K562 (cell line): ENCODE results near the gene NECAB3. TPM values are rescaled to one million over a fixed set of nuclear protein-coding genes. Genes with fewer than 3 reads are reported as not detected.

Experiments
- ATF7 ChIP-seq: fragments of 450-650 bp; IDR thresholded peaks from 2 replicates; pipeline ENCODE4 v1.7.1; 2014; ENCODE audit warnings: mild to moderate bottlenecking, moderate library complexity
- CTCFL ChIP-seq: IDR thresholded peaks from 2 replicates; pipeline ENCODE4 v1.6.1; 2011; ENCODE audit warnings: borderline replicate concordance, low read depth, mild to moderate bottlenecking, moderate library complexity, low read length; ENCODE audit not compliant: insufficient read depth, poor library complexity, severe bottlenecking
- ELF4 ChIP-seq: fragments of 450-650 bp; formaldehyde crosslinking; IDR thresholded peaks from 2 replicates; pipeline ENCODE4 v1.4.0; 2022; ENCODE audit warnings: missing genetic modification characterization
- ETS1 ChIP-seq: conservative IDR thresholded peaks from 2 replicates; pipeline ENCODE4 v1.6.1; 2011; ENCODE audit warnings: low read depth, mild to moderate bottlenecking, low read length; ENCODE audit not compliant: control insufficient read depth
- HDGF ChIP-seq: fragments of 450-650 bp; IDR thresholded peaks from 2 replicates; pipeline ENCODE4 v1.6.1; 2016
- NFXL1 ChIP-seq: fragments of 450-650 bp; formaldehyde crosslinking; IDR thresholded peaks from 2 replicates; pipeline ENCODE4 v1.4.0; 2021; ENCODE audit warnings: mild to moderate bottlenecking
- NR2C1 ChIP-seq, 2 experiments: fragments of 450-650 bp; IDR thresholded peaks; 2 replicates each; pipeline ENCODE4 v1.6.1; 2017; ENCODE audit warnings: mild to moderate bottlenecking in 2 of 2, antibody characterized with exemption in 1 of 2, inconsistent platforms in 1 of 2, missing compliant biosample characterization in 1 of 2, missing genetic modification characterization in 1 of 2
- NUFIP1 ChIP-seq: fragments of 450-650 bp; IDR thresholded peaks from 2 replicates; pipeline ENCODE4 v1.6.1; 2018; ENCODE audit not compliant: partially characterized antibody
- REST ChIP-seq, 2 experiments: fragments of 450-650 bp; formaldehyde crosslinking in 1 of 2; IDR thresholded peaks; 2 replicates each; pipeline versions ENCODE4 v1.4.0 to v1.6.1; 2014 to 2020; ENCODE audit warnings: mild to moderate bottlenecking in 2 of 2, borderline replicate concordance in 1 of 2, low read depth in 1 of 2
- ZNF143 ChIP-seq: sonication (generic); formaldehyde crosslinking; IDR thresholded peaks from 2 replicates; pipeline ENCODE4 v1.9.0; 2022; ENCODE audit warnings: mild to moderate bottlenecking, missing genetic modification reagents
- ZNF282 ChIP-seq: sonication (generic); formaldehyde crosslinking; IDR thresholded peaks from 2 replicates; pipeline ENCODE4 v1.8.1; 2023; ENCODE audit warnings: missing genetic modification reagents
- polyA plus RNA-seq, 8 experiments: library from polyadenylated mRNA; depleted of rRNA in 4 of 8; stranded (reverse) in 5 of 8; unstranded in 3 of 8; fragments of >200 nt; fragmentation: Nextera tagmentation in 2 of 8; fragmentation: Illumina TruSeq in 1 of 8; extraction: Ambion mirVana in 2 of 8; extraction: Trizol in 1 of 8; gene quantifications; 2 replicates each; pipeline versions ENCODE4 v1.2.1 to v1.2.3, GENCODE V29; 2011 to 2014; ENCODE audit warnings: inconsistent platforms in 1 of 8, missing spikeins in 1 of 8
- total RNA-seq, 7 experiments: library from RNA; depleted of rRNA in 6 of 7; stranded (reverse); fragments of >200 nt in 6 of 7; fragmentation: Illumina TruSeq in 2 of 7; extraction: Trizol in 2 of 7; gene quantifications; 2 replicates each; pipeline versions ENCODE4 v1.2.1 to v1.2.3, GENCODE V29; 2011 to 2021; ENCODE audit warnings: low replicate concordance in 1 of 7

The NECAB3 gene
- total and polyA plus RNA-seq, 9 of the 15 experiments (the other 6 are each of a cell fraction or from before 2014, with no cell fraction given), result 0.94 to 63.3 (median 31.5) TPM

GRCh38 chr20:33666293-33667244, 7.7 kb downstream of the NECAB3 start, which contains the start of gene ACTL10 (continued):
- TF ChIP-seq ETS1, result 0 out of 2 replicates have a peak, but pooled peaks have one; percentile 7
- peak; percentile 72 for TF ChIP-seq ATF7
- TF ChIP-seq ZNF143, result no peak
- 0 out of 2 replicates have a peak, but pooled peaks have one; percentile 44 for TF ChIP-seq HDGF
- no peak for TF ChIP-seq ZNF282 (CRISPR knock-in tag)
- TF ChIP-seq NUFIP1, result no peak
- no peak for TF ChIP-seq NR2C1 (IDR thresholded peaks at IDR 0.05)
- 0 out of 2 replicates have a peak, but pooled peaks have one; percentile 9 for TF ChIP-seq NR2C1 (tag; IDR thresholded peaks at IDR 0.05)
- TF ChIP-seq ELF4 (CRISPR knock-in tag), result no peak
- TF ChIP-seq CTCFL, result peak; percentile 74
- no peak for TF ChIP-seq NFXL1 (CRISPR knock-in tag)
- peak; percentile 63; the same call in 1 of the 2 replicates for TF ChIP-seq REST (IDR thresholded peaks at IDR 0.05; ENCODE audit: borderline replicate concordance)
- TF ChIP-seq REST (CRISPR knock-in tag; IDR thresholded peaks at IDR 0.05; ENCODE audit: low read depth), result no peak
